ENCODE data around the gene TFAP2C. TPM values are rescaled to one million over a fixed set of nuclear protein-coding genes. Genes with fewer than 3 reads are reported as not detected.
A peak's percentile ranks its signal among the peaks of the same experiment; 100 is the strongest.

TFAP2C gene
- total RNA-seq, 2 donors from 2014 or later = 0.31 to 1.8 TPM

GRCh38 chr20:56627122-56628014, 1.7 kb upstream of the TFAP2C start:
- peak overlapping the region; percentile 45 for H3K4me3 ChIP-seq (ENCODE audit: low read length)
- WGBS, 2 experiments (ENCODE audit: insufficient coverage in 1 of 2, insufficient read length in 1 of 2) = 3 to 6% methylated on average over 23 to 45 of the region's 45 CpGs
- no peaks in the 10 kb centered on the region for H3K36me3 ChIP-seq (ENCODE audit: control insufficient read depth, insufficient read depth, low read length)
- peaks cover 22% of the 10 kb centered on the region for H3K4me1 Mint-ChIP-seq
- H3K36me3 Mint-ChIP-seq (ENCODE audit: low read depth) = no peaks in the 10 kb centered on the region
- H3K27ac ChIP-seq (ENCODE audit: low read depth, low read length) = no peak overlapping the region
- H3K4me1 ChIP-seq (ENCODE audit: control insufficient read depth, insufficient read depth, low read length) = peaks cover 12% of the 10 kb centered on the region
- TF ChIP-seq CTCF (conservative IDR thresholded peaks at IDR 0.05) = no peak
- peak overlapping the region; percentile 44 for H3K4me3 Mint-ChIP-seq
- H3K27me3 ChIP-seq (ENCODE audit: control insufficient read depth, insufficient read depth, low read length, poor library complexity, severe bottlenecking) = peaks cover 84% of the 10 kb centered on the region
- no peaks in the 10 kb centered on the region for H3K9me3 Mint-ChIP-seq
- H3K9ac ChIP-seq (ENCODE audit: extremely low read depth, low read length, poor library complexity, severe bottlenecking) = no peak overlapping the region
- H3K9me3 ChIP-seq (ENCODE audit: control insufficient read depth, low read length) = no peaks in the 10 kb centered on the region
- peak; percentile 76 for DNase-seq
- peaks cover 87% of the 10 kb centered on the region for H3K27me3 Mint-ChIP-seq (ENCODE audit: insufficient read depth)
- H3K27ac Mint-ChIP-seq = no peak overlapping the region

- Mint-ChIP-seq H3K9me3 (no peaks in the 10 kb centered on the region), H3K27ac (no peak overlapping the region), H3K36me3 (ENCODE audit: low read depth) (no peaks in the 10 kb centered on the region), H3K4me3 (peak overlapping the region; percentile 59), H3K27me3 (ENCODE audit: insufficient read depth) (peaks cover 91% of the 10 kb centered on the region), H3K4me1 (peaks cover 29% of the 10 kb centered on the region)
- H3K4me1 ChIP-seq (ENCODE audit: control insufficient read depth, insufficient read depth, low read length) = peaks cover 12% of the 10 kb centered on the region
- H3K4me3 ChIP-seq (ENCODE audit: low read length) = peak overlapping the region; percentile 81
- DNase-seq = peak; percentile 81
- H3K9ac ChIP-seq (ENCODE audit: extremely low read depth, low read length, poor library complexity, severe bottlenecking) = no peak overlapping the region
- TF ChIP-seq CTCF (conservative IDR thresholded peaks at IDR 0.05) = no peak
- H3K36me3 ChIP-seq (ENCODE audit: control insufficient read depth, insufficient read depth, low read length) = no peaks in the 10 kb centered on the region
- H3K27ac ChIP-seq (ENCODE audit: low read depth, low read length) = no peak overlapping the region
- H3K27me3 ChIP-seq (ENCODE audit: control insufficient read depth, insufficient read depth, low read length, poor library complexity, severe bottlenecking) = peaks cover 87% of the 10 kb centered on the region
- 0 to 3% methylated on average over 8 to 48 of the region's 48 CpGs for WGBS, 2 experiments (ENCODE audit: insufficient coverage in 1 of 2, insufficient read length in 1 of 2)
- H3K9me3 ChIP-seq (ENCODE audit: control insufficient read depth, low read length) = no peaks in the 10 kb centered on the region
Measured at GRCh38 chr20:56628015-56628872, 862 bp upstream of the TFAP2C start.

GRCh38 chr20:56629464-56630085, 469 bp downstream of the TFAP2C start:
- Mint-ChIP-seq H3K27me3 (ENCODE audit: insufficient read depth) (peaks cover 93% of the 10 kb centered on the region), H3K4me1 (peaks cover 36% of the 10 kb centered on the region), H3K9me3 (no peaks in the 10 kb centered on the region), H3K36me3 (ENCODE audit: low read depth) (no peaks in the 10 kb centered on the region), H3K4me3 (peak overlapping the region; percentile 59), H3K27ac (no peak overlapping the region)
- Histone ChIP-seq H3K36me3 (ENCODE audit: control insufficient read depth, insufficient read depth, low read length) (no peaks in the 10 kb centered on the region), H3K4me1 (ENCODE audit: control insufficient read depth, insufficient read depth, low read length) (peaks cover 12% of the 10 kb centered on the region), H3K27ac (ENCODE audit: low read depth, low read length) (no peak overlapping the region), H3K9me3 (ENCODE audit: control insufficient read depth, low read length) (no peaks in the 10 kb centered on the region), H3K4me3 (ENCODE audit: low read length) (peak overlapping the region; percentile 81), H3K9ac (ENCODE audit: extremely low read depth, low read length, poor library complexity, severe bottlenecking) (no peak overlapping the region), H3K27me3 (ENCODE audit: control insufficient read depth, insufficient read depth, low read length, poor library complexity, severe bottlenecking) (peaks cover 94% of the 10 kb centered on the region)
- no peak for DNase-seq
- TF ChIP-seq CTCF (conservative IDR thresholded peaks at IDR 0.05) = no peak
- 0 to 1% methylated on average over 23 to 39 of the region's 39 CpGs for WGBS, 2 experiments (ENCODE audit: insufficient coverage in 1 of 2, insufficient read length in 1 of 2)

Data from endodermal cell (in vitro differentiated cells).